MCF 10A (cell line): ENCODE data around the gene GPR107. TPM values are rescaled to one million over a fixed set of nuclear protein-coding genes. Genes with fewer than 3 reads are reported as not detected.

ENCODE experiments used
- BruUV-seq: library from RNA; stranded (reverse); fragments of 400-500 nt; replicated peaks from 2 replicates; lab custom pipeline; 2021; lab: Mats Ljungman, UMichigan
- CTCF ChIA-PET: fragments of 300-600 bp; sonication (Branson Sonifier 250); formaldehyde crosslinking; extraction: SDS; loops from one replicate; lab custom pipeline; 2021; ENCODE audit warnings: antibody characterized with exemption, inconsistent platforms; lab: Yijun Ruan, JAX
- POLR2A ChIA-PET: fragments of 300-600, 350-650 bp; sonication (Branson Sonifier 250); formaldehyde crosslinking; extraction: SDS; loops from one replicate; lab custom pipeline; 2020; ENCODE audit warnings: antibody characterized with exemption, inconsistent platforms; lab: Yijun Ruan, JAX
- DNase-seq: peaks from one replicate; pipeline ENCODE4 v3.0.0-alpha.2; 2018; ENCODE audit not compliant: unreplicated experiment
- H3K27ac Mint-ChIP-seq: one replicate; pipeline ENCODE4 v1.8.0; 2022; ENCODE audit warnings: mild to moderate bottlenecking, low read depth, mixed read lengths; ENCODE audit not compliant: unreplicated experiment
- H3K27me3 Mint-ChIP-seq: one replicate; pipeline ENCODE4 v1.8.0; 2022; ENCODE audit warnings: mixed read lengths; ENCODE audit not compliant: insufficient read depth, unreplicated experiment
- H3K36me3 Mint-ChIP-seq: one replicate; pipeline ENCODE4 v1.8.0; 2022; ENCODE audit warnings: mild to moderate bottlenecking, moderate library complexity, mixed read lengths; ENCODE audit not compliant: insufficient read depth, unreplicated experiment
- H3K4me1 Mint-ChIP-seq: one replicate; pipeline ENCODE4 v1.8.0; 2022; ENCODE audit warnings: mixed read lengths; ENCODE audit not compliant: insufficient read depth, unreplicated experiment
- H3K4me3 Mint-ChIP-seq: one replicate; pipeline ENCODE4 v1.8.0; 2022; ENCODE audit warnings: mild to moderate bottlenecking, moderate library complexity, mixed read lengths; ENCODE audit not compliant: unreplicated experiment
- H3K9me3 Mint-ChIP-seq: one replicate; pipeline ENCODE4 v1.8.0; 2022; ENCODE audit warnings: mixed read lengths; ENCODE audit not compliant: unreplicated experiment
- CTCF ChIP-seq: fragments of 200-600 bp; IDR thresholded peaks from one replicate; pipeline ENCODE4 v1.8.0; 2022; ENCODE audit warnings: antibody characterized with exemption, mild to moderate bottlenecking; ENCODE audit not compliant: unreplicated experiment
- intact Hi-C: fragments of 100-400 bp; cut with micrococcal nuclease; formaldehyde crosslinking; loops from 2 replicates; pipeline ENCODE4 v1.14.1; 2022
- total RNA-seq: library from RNA; stranded (reverse); gene quantifications from 2 replicates; pipeline ENCODE4 v1.2.3, GENCODE V29; 2022

GPR107 gene
- total RNA-seq, 1 experiment from 2014 or later, result 32.9 TPM

GRCh38 chr9:130026583-130027340 lies 26.9 kb upstream of the GPR107 start:
- TF ChIP-seq CTCF, result no peak
- no peaks in the 10 kb centered on the region for H3K36me3 Mint-ChIP-seq
- ChIA-PET CTCF (interaction anchor here (1.0 kb wide), 1 partner anchor 141 kb away, joined by 4 read pairs; no protein-coding TSS in a partner anchor), POLR2A (interaction anchor here (0.5 to 2.0 kb wide), 4 partner anchors 8 to 1127 kb away, joined by 3 to 8 read pairs (median 4); partner anchors contain the start of gene GPR107)
- H3K4me1 Mint-ChIP-seq, result peaks cover 38% of the 10 kb centered on the region
- intact Hi-C loops, result no loop called here
- no TSS peak for BruUV-seq
- DNase-seq, result no peak
- H3K27ac Mint-ChIP-seq, result no peak overlapping the region
- H3K9me3 Mint-ChIP-seq, result peaks cover 6% of the 10 kb centered on the region
- H3K27me3 Mint-ChIP-seq, result no peaks in the 10 kb centered on the region
- H3K4me3 Mint-ChIP-seq, result no peak overlapping the region

- TF ChIP-seq CTCF, result no peak
- BruUV-seq, result no TSS peak
- Mint-ChIP-seq H3K9me3 (peaks cover 6% of the 10 kb centered on the region), H3K27me3 (no peaks in the 10 kb centered on the region), H3K4me3 (no peak overlapping the region), H3K27ac (no peak overlapping the region), H3K4me1 (peaks cover 35% of the 10 kb centered on the region), H3K36me3 (no peaks in the 10 kb centered on the region)
- intact Hi-C loops, result no loop called here
- POLR2A ChIA-PET, result interaction anchor here (0.6 to 2.0 kb wide), 4 partner anchors 11 to 579 kb away, joined by 3 to 12 read pairs (median 4); no protein-coding TSS in a partner anchor
- no peak for DNase-seq
- CTCF ChIA-PET, result interaction anchor here (0.5 to 1.0 kb wide), 2 partner anchors 23 to 142 kb away, joined by 4 read pairs; no protein-coding TSS in a partner anchor
Measured at GRCh38 chr9:130027533-130028365, 26.0 kb upstream of the GPR107 start.

GRCh38 chr9:130028493-130029222 lies 25.0 kb upstream of the GPR107 start:
- Mint-ChIP-seq H3K4me1 (peaks cover 26% of the 10 kb centered on the region), H3K27ac (peak overlapping the region; percentile 46)
- no peak for DNase-seq

More at GRCh38 chr9:130028493-130029222, 25.0 kb upstream of the GPR107 start:
- Mint-ChIP-seq H3K9me3 (peaks cover 6% of the 10 kb centered on the region), H3K27me3 (no peaks in the 10 kb centered on the region), H3K4me3 (no peak overlapping the region), H3K36me3 (no peaks in the 10 kb centered on the region)
- ChIA-PET POLR2A (interaction anchor here (0.6 to 2.0 kb wide), 3 partner anchors 11 to 578 kb away, joined by 3 to 12 read pairs (median 4); no protein-coding TSS in a partner anchor), CTCF (interaction anchor here (0.7 to 1.5 kb wide), 3 partner anchors 17 to 33 kb away, joined by 3 read pairs; no protein-coding TSS in a partner anchor)
- intact Hi-C loops, result no loop called here
- TF ChIP-seq CTCF, result no peak
- no TSS peak for BruUV-seq
